GM12864 (cell line): ENCODE data around the gene TNFRSF17.

ENCODE experiments used
- DNase-seq: peaks from one replicate; pipeline ENCODE4 v3.0.0-alpha.2; 2011; ENCODE audit warnings: low read depth
- H3K4me3 ChIP-seq: 2 replicates; pipeline ENCODE4 v1.5.1; 2011; ENCODE audit warnings: mild to moderate bottlenecking, low read depth, low read length, control low read depth
- CTCF ChIP-seq: IDR thresholded peaks from 2 replicates; pipeline ENCODE4 v1.5.1; 2011; ENCODE audit warnings: low read depth, mild to moderate bottlenecking, moderate library complexity, low read length, control low read depth, inconsistent platforms; ENCODE audit errors: missing control alignments

The TNFRSF17 gene

GRCh38 chr16:12009922-12010321, 44.9 kb downstream of the TNFRSF17 start:
- no peak overlapping the region for H3K4me3 ChIP-seq
- TF ChIP-seq CTCF = no peak
- DNase-seq = no peak

GRCh38 chr16:12010388-12011251, 45.6 kb downstream of the TNFRSF17 start:
- no peak for DNase-seq
- TF ChIP-seq CTCF = no peak

GRCh38 chr16:12011565-12011964, 46.6 kb downstream of the TNFRSF17 start:
- TF ChIP-seq CTCF = no peak
- H3K4me3 ChIP-seq = no peak overlapping the region
- no peak for DNase-seq

More at GRCh38 chr16:12010388-12011251, 45.6 kb downstream of the TNFRSF17 start:
- no peak overlapping the region for H3K4me3 ChIP-seq

GRCh38 chr16:12016291-12016947, 51.4 kb downstream of the TNFRSF17 start:
- no peak overlapping the region for H3K4me3 ChIP-seq
- no peak for DNase-seq
- TF ChIP-seq CTCF = no peak

DNA sequence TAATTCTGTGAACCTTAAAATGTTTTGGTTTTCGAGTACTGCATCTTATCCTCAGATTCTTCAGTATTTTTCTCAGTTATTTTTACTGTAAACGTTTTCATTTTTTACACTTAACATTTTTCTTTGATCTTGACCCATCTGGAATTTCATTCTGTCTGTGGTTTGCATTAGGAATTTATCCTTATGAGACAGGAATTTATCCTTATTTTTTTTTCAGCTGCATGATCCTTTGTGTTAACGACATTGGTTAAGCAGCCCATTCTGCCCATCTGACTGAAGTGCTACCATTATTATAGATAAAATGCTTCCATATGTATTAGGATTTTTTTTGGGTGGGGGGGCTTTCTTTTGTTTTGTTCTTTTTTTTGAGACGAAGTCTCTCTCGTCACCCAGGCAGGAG, 52.5 kb downstream of the TNFRSF17 start:
- no peak for TF ChIP-seq CTCF
- no peak for DNase-seq
- no peak overlapping the region for H3K4me3 ChIP-seq
